NCI-H2029 treated with DMSO at 0.1 percent for 48 hours (cell line): ENCODE data around the gene FAM209A.
"Not testable (repeated sequence)": the region's sequence is repeated elsewhere in the genome, so short reads cannot be mapped to it uniquely, and the experiment has no call there.

Experiments
- DNase-seq: peaks from one replicate; lab custom pipeline; 2025; lab: John Stamatoyannopoulos, UW

Gene FAM209A, protein sequence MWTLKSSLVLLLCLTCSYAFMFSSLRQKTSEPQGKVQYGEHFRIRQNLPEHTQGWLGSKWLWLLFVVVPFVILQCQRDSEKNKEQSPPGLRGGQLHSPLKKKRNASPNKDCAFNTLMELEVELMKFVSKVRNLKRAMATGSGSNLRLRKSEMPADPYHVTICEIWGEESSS

DNA sequence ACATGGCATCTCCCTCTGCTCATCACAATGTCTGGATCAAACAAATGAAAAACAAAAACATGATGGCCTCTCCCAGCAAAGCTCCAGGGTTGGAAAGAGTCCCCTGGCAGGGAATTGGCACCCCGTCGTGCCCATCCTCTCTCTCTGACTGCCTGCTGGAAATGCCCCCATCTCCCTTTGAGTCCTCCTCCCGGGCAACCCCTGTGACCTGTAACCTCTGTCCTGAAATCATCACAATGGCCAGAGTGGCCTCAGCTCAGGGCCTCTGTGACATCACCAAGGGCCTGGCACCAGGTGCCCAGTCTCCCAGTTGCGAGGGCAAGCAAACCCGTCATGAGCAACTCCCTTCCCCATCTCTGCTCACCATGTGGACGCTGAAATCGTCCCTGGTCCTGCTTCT lies at the start of gene FAM209A:
Gene FAM209A (plus strand): TSS at position 301 of the 400 bp plus-strand sequence. CDS start 65 bp downstream, at position 366.
- DNase-seq, result not testable (repeated sequence)

DNA sequence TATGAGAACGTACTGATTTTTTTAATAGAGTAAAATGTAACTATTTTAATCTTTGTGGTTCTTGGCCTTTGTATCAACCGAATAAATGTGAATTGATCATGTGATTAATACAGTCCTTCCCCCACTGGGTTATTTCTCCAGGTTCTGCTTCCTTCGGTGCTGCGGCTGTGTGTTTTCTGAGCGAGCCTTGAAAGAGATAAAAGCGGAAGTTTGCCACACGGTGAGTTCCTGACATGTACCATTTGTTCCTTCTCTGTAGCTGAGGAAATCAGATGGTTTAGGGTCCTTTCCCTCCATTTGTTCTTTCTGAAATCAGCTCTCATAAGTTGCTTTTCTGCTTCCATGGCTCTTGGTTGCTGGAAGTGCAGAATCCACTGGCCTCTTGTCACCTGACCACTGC lies 40.6 kb upstream of the FAM209A start:
- no peak for DNase-seq

DNA sequence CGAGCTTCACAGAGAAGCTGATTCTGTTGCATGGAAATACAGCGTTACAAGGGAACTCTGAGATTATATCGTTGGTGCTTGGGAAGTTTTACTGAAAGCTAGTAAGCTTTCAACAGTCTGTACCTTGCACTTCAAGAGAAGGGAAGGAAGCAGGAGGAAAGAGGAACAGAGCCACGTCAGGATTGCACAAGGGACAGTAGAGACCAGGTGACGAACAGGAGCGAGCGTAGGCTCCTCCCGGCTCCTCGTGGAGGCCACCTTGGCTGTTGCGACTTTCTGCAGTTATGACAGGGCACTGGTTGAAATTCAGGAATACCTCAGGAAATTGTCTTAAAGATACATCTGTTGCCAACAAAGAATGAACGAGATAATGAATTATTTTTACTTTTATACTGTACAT lies 37.3 kb upstream of the FAM209A start:
- no peak for DNase-seq

DNA sequence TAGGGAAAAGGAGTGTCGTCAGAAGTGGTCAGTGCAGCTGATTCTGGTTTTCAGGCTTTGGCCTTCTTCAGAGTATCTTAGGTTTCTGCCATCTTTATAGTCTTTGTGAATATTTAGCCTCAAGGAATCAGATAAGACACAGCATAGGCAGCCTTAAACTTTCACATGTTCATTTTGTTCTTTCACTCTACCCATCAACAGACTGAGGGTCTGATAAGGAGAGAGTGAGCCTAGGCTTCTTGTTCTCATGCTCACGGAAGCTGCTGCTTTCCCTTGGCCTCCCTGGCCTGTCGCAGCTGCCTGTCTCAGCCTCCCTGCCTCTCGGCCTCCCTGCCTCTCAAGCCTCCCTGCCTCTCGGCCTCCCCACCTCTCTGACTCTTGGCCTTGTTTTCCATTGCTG lies 36.0 kb upstream of the FAM209A start:
- no peak for DNase-seq

DNA sequence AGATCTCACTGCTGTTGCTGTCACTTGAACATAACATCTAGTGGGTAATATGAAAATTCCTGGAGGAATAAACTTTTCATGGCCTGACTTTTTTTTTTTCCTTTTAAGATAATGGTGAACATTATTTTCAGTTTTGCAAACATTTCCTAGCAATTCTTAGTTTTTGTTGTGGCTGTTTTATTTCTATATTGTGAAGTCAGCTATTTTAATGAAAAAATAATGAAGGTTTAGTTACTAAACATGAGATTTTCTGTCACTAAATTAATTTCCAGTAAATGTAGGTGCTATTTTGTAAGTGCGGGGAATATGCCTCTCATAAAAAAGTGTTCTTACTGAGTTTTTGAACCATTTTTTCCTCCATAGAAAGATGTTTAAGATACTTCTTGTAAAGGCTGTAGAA lies 23.4 kb upstream of the FAM209A start:
- DNase-seq, result no peak

DNA sequence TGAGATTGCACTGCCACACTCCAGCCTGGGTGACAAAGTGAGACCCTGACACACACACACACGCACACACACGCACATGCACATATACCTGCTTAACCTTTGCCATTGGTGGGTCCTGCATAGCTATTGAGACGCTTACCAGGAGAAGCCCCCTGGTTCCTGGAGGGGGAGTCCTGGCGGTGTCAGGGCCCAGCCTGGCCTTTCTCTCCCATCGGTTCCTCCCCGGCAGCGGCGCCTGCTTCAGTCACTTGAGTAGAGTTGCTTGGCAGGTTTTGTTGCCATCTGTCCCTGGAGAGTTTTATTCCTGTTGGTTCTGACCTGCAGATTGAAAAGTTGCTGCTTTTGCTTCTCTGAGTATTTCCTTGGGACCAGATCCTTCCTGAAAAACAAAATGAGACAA lies 20.6 kb upstream of the FAM209A start:
- no peak for DNase-seq

DNA sequence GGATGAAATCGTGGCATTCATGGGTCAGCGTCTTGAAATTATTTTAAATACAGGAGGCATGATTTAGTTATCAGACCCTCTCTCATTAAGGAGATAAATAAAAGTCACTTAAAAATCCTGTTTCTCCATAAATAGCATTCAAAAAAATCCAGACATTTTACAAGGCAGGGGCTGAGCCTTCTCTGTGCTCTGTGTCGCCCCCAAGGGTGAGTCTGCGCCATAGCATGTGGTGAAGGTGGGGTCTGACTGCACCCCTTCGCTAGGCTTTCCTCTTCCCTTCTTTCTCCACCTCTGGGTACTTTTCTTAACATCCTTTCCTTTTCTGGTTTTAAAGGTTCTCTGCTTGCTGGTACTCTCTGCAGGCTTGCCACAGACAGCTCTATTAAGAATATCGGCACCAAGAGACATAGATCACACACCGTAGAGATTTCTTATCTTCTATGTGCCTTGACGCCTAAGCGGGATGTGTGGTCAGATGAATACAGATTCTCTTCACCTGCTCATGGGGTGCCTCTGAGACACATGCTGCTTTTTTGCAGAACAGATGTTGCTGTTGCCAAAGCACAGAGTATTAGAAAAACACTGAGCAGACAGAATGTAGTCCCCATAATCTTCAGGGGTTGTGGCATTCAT lies 20.1 kb upstream of the FAM209A start:
- no peak for DNase-seq

DNA sequence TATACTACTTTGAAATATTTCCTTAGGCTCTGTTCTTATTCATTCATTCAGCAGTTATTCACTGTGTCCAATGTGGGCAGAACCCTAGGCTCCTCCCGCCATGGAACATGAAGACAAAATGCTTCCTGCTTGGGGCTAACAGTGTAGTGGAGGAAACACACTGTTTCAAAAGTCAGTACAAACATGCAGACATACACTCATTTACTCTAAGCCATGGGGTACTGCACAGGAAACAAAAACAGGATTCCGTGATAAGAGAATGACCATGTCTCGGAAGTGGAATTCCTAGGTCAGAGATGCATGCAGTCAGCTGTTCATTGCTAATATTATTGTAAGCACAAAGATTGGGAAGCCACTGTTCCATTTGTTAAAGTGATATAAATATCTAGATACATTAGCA lies 18.4 kb upstream of the FAM209A start:
- no peak for DNase-seq

DNA sequence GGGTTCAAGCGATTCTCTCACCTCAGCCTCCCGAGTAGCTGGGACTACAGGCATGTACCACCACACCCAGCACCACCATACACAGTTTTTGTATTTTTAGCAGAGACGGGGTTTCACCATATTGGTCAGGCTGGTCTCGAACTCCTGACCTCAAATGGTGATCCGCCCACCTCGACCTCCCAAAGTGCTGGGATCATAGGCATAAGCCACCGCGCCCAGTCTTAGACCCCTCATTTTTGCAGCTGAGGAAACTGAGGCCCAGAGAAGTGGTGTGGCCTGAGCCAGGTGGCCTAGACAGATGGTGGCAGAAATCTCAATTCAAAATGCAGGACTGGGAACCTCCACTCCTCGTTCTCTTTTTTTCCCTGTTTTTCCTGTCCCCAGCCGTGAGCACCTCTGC lies 12.6 kb upstream of the FAM209A start:
- no peak for DNase-seq

DNA sequence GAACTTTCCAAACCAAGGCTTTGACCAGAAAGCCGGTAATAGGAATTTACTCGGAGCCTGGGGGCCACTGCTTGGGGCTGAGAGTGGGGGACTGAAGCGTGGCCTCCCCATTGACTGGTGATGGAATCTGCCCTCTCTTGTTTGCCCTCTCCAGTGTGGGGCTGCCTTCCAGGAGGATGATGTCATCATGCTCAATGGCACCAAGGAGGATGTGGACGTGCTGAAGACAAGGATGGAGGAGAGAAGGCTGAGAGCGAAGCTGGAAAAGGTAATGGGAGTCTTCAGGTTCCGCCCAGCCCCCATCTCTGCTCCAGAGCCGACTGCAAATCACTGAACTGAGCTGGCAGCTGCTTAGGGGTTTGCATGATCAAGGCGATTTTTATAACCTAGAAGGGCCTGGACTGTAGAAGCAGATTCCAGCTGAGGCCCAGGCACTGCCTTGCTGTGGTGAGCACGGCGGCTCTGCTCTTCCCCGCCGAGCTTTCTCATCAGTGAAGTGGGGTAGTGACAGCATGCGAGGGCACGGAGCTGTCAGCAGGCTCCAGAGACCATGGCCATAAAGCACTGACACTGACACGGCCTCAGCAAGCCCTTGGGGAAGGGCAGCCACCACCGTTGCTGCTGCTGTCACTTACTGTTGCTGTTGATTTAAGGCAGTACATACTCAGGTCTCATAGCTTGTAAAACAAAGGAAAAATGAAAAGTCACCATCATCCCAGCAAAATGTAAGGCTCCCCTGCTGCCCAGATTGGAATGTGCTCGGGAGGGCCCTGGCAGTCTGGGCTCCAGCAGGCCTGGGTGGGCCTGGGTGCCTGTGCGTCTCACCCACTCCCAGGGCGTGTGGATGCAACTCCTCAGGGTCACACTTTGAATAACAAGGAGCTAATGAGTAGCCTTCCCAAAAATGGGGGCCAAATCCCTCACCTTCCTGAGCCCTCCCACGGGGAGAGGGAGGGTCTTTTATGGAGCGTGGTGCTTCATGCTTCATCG lies 11.1 kb upstream of the FAM209A start:
- no peak for DNase-seq

DNA sequence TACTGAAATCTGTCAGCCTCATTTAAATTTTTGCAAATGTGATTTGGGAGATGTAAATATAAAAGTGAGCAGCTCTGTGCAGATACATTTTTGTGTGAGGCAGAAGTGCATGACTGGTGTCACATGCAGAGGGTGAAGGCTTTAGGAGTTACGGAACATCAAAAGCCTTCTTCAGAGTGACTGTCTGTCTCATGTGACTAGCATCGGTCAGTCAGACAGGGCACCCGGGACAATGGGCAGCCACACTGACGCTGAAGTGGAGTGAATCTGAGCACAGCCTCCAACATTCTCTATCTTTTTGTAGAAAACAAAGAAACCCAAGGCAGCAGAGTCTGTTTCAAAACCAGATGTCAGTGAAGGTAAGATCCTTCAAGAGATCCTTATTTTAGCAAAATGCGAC lies 7.9 kb upstream of the FAM209A start:
- no peak for DNase-seq

DNA sequence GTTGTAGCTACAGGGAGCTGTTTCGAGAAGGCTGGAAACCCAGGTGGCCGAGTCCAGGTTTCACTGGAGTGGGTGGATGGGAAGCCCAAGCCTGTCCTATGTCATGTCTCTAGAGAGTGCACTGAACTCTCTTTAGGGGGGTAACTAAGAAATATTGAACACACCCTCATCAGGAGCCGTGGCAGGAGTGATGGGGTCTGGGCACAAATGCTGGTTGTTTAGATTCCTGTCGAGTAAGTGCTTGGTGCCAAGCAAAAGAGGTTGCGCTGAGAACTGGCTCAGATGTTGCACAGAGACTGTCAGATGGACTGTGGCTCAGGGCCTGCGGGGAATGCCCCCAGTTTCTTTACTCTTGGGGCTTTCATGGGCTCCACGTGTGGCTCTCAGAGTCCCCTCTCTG lies 7.3 kb upstream of the FAM209A start:
- no peak for DNase-seq

DNA sequence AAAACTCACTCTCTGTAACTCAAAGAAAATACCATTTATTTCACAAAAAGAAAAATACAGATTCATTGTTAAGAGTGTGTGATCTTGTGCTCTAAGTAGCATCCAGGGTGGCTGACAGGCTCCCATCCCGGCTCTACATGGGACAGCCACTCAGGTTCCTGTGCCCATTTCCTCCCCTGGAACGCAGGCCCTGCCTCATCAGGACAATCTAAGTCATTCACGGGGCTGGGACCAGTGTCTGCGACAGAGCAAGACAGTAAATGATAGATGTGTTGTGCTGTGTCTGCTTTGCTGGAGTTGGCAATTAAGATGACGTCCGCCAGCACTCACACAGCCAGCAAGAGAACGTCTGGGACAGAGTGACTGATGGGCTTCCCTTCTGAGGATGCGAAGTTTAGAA lies 6.9 kb upstream of the FAM209A start:
- DNase-seq, result no peak

DNA sequence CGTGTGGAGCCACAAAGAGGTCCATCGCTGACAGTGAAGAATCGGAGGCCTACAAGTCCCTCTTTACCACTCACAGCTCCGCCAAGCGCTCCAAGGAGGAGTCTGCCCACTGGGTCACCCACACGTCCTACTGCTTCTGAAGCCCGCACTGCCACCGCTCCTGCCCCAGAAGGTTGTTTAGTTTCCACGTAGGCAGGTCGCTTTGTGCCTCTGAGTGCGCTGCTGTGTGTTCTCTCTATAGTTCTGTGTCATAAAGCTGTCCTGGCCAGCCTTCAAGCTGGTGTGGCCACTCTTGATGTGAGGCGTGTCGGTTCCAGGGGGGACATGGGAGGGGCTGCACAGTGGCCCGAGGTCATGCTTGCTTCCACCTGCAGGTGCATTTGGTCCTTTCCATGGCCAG lies 6.4 kb upstream of the FAM209A start:
- DNase-seq, result no peak

DNA sequence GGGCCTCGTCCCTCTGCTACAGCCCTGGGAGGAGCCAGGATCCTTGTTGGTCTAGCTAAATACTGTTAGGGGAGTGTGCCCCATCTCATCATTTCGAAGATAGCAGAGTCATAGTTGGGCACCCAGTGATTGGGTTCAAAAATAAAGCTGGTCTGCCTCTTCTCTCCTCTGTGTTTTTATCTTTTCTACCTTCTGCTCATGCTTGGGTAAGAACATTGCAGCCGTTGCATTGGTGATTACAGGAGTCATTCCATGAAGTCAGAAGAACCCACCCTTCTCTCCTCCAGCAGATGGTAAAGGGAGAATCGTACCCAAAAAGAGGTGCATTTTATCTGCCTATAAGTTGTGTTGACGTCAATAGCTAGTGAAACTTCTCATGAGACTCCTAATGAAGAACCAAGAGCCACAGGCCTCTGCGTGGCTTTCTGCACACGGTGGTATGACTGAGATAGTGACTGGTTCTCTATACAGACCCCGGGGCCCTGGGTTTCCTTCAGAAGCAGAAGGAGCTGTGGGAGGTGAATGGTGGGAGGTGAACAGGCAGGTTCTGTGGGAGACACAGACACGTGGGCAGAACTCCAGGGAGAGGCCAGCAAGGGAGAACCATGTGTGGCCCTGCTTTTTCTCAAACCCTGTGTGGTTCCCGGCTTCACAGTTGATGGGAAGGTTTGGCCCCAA lies 5.7 kb upstream of the FAM209A start:
- no peak for DNase-seq

DNA sequence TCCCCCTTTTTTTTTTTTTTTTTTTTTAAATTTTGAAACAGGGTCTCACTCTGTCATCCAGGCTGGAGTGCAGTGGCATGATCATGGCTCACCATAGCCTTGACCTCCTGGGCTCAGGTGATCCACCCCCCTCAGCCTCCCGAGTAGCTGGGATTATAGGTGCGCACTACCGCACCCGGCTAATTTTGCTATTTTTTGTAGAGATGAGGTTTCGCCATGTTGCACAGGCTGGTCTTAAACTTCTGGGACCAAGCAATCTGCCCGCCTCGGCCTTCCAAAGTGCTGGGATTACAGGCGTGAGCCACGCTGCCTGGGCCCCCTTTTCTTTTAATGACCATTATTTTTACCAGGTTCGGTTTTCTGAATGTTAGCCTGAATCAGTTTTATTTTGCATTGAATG lies 5.0 kb upstream of the FAM209A start:
- no peak for DNase-seq

DNA sequence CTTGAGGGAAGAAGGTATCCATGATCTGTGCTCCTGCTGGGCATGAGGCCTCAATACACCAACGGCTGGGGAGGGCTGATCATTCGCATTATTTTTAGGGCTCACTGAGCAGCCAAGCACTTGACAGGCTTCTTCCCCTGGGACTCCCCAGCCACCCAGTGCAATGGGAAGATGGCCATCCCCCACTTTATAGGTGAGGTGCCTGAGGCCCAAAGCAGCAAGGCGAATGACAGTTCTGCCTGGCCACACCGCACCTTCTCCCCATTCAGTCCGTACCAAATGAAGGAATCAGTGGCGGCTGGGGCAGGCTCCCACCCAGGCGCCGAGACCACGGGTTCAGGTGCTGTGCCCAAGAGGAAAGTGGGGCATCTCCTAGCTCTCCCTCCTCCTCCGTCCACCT lies 4.4 kb upstream of the FAM209A start:
- DNase-seq, result no peak

DNA sequence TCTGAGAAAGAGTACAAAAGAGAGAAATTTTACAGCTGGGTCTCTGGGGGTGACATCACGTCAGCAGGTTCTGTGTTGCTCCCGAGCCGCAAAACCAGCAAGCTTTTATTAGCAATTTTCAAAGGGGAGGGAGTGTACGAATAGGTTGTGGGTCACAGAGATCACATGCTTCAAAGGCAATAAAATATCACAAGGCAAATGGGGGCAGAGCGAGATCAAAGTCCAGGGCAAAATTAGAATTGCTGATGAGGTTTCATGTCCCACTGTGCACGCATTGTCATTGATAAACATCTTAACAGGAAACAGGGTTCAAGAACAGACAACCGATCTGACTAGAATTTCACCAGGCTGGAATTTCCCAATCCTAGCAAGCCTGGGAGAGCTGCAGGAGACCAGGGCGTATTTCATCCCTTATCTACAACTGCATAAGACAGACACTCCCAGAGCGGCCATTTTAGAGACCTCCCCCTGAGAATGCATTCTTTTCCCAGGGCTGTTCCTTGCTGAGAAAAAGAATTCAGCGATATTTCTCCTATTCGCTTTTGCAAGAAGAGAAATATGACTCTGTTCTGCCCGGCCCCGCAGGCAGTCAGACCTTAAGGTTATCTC lies 3.7 kb upstream of the FAM209A start:
- not testable (repeated sequence) for DNase-seq

DNA sequence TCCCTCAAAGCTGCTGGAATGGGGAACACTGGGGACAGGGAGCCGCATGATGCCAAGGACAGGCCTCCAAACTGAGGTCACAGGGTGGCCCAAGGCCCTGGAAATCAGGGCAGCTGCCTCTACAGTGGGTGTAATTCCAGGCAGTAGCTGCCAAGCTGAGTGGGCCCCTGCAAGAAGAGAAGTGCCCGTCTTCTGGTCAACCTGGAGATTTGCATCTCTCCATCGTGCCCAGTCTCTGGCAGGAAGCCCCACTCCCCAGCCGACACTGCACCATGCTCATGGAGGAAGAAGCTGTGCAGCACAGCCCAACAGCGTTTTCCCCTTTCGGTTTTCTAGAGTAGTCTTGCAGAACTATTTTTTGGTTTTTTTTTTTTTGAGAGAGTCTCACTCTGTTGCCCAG lies 2.2 kb upstream of the FAM209A start:
- DNase-seq, result no peak

DNA sequence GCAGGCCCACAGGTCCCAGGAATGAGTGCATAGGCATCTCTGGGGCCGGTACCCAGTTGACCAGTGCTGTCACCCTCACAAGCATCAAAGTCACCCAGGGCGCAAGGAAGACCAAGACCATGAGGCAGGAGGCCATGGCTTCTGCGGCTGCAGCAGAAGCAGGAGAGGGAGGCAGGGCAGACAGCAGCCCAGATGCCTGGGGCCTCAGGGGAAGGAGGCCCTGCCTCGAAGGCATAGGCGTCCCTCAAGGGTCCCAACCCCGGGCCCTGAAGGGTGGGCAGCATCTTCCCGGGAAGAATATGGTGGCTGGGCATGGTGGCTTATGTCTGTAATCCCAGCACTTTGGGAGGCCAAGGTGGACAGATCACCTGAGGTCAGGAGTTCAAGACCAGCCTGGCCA lies 3.0 kb downstream of the FAM209A start:
- DNase-seq, result no peak

DNA sequence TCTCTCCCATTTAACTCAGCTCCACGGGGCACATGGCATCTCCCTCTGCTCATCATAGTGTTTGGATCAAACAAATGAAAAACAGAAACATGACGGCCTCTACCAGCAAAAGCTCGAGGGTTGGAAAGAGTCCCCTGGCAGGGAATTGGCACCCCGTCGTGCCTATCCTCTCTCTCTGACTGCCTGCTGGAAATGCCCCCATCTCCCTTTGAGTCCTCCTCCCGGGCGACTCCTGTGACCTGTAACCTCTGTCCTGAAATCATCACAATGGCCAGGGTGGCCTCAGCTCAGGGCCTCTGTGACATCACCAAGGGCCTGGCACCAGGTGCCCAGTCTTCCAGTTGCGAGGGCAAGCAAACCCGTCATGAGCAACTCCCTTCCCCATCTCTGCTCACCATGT lies 8.4 kb downstream of the FAM209A start, which contains the start of gene FAM209B:
Gene FAM209B (plus strand): TSS at position 301 of the 400 bp plus-strand sequence. CDS start 96 bp downstream, at position 397.
- DNase-seq, result not testable (repeated sequence)

DNA sequence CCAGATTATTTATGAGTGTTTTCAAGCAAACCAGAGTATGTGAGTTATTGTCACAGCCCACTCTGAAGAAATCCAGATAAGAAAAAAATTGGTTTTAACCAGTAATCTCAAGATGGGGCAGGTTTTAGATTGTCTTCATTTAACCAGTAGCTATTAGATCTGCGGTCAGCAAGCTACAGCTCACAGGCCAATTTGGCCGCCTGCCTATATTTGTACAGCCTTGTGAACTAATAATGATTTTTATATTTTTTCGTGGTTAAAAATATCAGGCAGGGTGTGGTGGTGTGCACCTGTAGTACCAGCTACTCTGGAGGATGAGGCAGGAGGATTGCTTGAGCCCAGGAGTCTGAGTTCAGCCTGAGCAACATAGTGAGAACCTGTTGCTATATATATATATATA lies 13.5 kb downstream of the FAM209A start:
- DNase-seq, result no peak
